Colon (tissue), 2 donors: ENCODE data around the gene CTNS.

ENCODE experiments used
- FAIRE-seq: peaks from 2 replicates; lab custom pipeline; 2012; peaks lifted over from hg19 to GRCh38; lab: Jason Lieb, UNC
- donor health status: control.
- donor health status: control.

CTNS gene

GRCh38 chr17:3626831-3627768 is 9.5 kb upstream of the CTNS start:
- no peak for FAIRE-seq

- no peak for FAIRE-seq
Measured at GRCh38 chr17:3627769-3628167, 8.8 kb upstream of the CTNS start.

DNA sequence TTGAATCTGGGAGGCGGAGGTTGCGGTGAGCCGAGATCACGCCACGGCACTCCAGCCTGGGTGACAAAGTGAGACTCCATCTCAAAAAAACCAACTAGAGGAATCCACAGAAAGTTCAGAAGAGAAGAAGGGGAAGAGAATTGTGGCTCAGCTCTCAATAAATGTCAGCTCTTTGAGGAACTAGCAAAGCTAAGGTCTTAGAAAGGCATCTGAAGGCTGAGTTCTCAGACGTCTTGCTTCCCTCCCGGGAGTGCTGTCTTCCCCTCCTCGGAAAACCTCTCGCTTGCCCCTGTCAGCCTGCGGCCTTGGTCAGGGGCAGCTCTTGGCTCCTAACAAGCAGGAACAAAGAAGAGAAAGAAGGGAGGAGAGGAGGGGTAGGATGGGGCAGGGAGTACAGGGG is 5.8 kb upstream of the CTNS start:
- no peak for FAIRE-seq

DNA sequence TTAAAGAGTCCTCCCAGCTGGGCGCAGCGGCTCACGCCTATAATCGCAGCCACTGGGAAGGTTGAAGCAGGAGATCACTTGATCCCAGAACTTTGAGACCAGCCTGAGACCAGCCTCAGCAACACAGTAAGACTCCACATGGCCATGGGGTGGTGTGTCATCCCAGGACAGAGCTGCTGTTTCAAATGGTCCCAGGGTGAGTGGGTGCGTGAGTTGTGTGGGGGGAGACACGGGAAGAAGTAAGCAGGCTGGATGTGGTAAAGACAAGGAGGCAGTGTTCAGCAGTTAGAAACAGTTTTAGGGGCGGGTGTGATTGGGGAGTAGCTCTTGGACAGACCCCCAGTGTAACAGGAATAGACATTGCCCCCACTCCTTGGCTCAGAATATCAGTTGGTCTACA is 4.3 kb upstream of the CTNS start:
- no peak for FAIRE-seq

- FAIRE-seq, result no peak
Measured at GRCh38 chr17:3635474-3636153, 946 bp upstream of the CTNS start.

- no peak for FAIRE-seq
Measured at GRCh38 chr17:3636908-3637373, 381 bp downstream of the CTNS start.

DNA sequence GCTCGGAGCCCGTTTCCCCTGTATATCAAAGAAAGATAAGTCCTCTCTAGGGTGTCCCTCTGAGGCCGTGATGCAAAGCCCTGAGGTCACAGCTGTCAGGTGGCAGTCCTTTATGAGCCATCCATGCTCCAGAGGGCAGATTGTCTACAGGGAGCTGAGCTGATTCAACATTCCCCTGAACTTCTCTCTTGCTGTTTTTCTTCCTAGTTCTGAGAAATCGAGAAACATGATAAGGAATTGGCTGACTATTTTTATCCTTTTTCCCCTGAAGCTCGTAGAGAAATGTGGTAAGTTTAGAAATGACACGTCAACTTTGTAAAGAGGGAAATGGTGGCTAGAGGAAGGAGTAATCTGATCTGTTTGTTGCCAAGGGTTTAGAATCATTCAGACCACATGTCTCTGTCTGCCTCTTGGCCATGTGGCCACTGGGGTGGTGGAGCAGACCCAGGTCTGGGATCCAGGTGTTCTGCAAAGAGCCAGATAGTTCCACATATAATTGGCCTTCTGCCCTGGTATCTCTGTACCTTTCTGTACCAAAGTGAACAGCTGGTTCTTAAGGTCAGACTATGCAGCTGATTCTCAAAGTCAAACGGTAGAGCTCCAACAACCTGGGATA is 3.5 kb downstream of the CTNS start:
- FAIRE-seq, result no peak

DNA sequence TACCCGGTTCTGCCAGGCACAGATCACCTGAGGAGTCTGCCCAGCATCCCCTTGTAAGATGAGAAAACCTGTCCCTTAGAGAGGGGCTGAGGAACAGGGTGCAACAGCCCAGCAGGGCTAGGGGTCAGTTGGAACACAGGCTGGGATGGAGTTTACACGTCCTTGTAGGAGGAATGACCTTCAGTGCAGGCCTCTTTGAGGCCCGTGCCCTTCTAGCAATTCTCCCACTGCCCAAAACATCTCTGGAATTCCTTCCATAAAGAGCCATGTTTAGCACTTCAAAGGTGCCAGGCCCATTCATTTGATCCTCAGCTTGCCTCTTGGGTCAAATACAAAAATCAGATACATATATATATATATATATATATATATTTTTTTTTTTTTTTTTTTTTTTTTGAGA is 4.5 kb downstream of the CTNS start:
- FAIRE-seq, result no peak

- FAIRE-seq, result no peak
Measured at GRCh38 chr17:3641717-3642486, 5.3 kb downstream of the CTNS start.

GRCh38 chr17:3643889-3644349 is 7.4 kb downstream of the CTNS start:
- no peak for FAIRE-seq

GRCh38 chr17:3645310-3645709 is 8.8 kb downstream of the CTNS start:
- FAIRE-seq, result no peak

DNA sequence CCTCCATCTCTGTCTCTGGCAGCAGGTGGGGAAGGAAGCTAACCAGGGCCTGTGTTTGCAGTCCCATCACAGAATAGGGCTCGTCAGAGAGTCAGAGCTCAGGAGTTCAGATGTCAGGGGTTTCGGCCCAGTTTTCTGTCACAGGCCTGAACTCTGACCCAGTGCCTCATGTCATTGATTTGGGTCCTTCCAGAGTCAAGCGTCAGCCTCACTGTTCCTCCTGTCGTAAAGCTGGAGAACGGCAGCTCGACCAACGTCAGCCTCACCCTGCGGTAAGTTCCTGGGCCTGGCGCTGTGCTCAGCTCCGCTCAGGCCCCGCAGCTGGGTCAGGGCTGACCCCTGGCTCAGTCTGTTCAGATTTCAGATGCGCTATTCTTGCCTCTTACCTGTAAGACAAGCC is 10.7 kb downstream of the CTNS start:
- FAIRE-seq, result no peak

DNA sequence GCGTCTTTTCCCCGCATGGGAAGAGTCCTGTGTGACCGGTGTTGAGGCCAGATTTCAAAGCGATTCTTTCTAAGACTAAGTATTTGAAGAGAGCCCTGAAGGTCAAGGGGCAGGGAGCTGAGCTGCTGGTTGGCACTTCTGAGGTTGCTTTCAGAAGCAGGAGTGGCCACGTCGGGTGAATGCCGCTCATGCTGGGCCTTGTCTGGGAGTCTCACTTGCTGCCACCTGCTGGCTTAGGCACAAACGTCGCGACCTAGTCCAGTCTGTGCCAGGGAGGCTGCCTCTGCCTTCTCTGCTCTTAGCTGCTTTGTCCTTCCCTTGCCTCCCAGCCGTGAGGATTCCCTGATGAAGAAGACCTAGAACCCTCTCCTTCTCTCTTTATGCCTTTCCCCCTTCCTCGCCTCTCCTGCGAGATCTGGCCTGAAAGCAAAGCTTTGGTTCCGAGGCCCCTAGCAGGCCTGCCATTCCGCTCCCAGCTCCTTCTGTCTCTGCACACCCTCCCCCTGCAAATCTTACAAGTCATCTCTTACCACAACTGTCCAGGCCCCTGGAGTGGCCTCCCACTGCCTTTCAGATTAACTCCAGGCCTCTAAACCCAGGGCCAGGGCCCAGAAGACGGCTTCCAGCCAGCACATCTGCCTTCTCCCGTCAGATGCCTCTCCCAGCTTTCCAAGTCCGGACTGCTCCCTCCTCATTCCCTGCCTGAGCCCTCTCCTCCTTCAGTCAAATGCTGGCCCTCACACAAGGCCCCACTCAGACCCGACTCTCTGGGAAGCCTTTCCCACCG is 11.4 kb downstream of the CTNS start:
- no peak for FAIRE-seq

- FAIRE-seq, result no peak
Measured at GRCh38 chr17:3655766-3656165, 19.2 kb downstream of the CTNS start.

GRCh38 chr17:3656353-3656752 is 19.8 kb downstream of the CTNS start:
- no peak for FAIRE-seq

GRCh38 chr17:3656755-3657587 is 20.4 kb downstream of the CTNS start:
- FAIRE-seq, result no peak

DNA sequence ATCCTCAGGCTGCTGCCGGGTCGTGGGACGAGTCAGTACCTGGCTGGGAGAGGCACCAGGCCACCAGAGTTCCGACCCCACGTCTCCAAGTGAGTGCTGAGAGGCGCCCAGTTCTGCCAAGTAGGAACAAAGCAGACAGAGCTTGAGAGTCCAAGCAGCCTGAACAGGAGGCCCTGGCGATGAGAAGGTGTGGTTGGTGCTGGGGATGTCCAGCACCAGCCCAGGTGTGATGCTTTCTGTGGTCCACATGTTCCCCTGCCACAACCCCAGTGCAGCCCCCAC is 21.0 kb downstream of the CTNS start:
- no peak for FAIRE-seq

DNA sequence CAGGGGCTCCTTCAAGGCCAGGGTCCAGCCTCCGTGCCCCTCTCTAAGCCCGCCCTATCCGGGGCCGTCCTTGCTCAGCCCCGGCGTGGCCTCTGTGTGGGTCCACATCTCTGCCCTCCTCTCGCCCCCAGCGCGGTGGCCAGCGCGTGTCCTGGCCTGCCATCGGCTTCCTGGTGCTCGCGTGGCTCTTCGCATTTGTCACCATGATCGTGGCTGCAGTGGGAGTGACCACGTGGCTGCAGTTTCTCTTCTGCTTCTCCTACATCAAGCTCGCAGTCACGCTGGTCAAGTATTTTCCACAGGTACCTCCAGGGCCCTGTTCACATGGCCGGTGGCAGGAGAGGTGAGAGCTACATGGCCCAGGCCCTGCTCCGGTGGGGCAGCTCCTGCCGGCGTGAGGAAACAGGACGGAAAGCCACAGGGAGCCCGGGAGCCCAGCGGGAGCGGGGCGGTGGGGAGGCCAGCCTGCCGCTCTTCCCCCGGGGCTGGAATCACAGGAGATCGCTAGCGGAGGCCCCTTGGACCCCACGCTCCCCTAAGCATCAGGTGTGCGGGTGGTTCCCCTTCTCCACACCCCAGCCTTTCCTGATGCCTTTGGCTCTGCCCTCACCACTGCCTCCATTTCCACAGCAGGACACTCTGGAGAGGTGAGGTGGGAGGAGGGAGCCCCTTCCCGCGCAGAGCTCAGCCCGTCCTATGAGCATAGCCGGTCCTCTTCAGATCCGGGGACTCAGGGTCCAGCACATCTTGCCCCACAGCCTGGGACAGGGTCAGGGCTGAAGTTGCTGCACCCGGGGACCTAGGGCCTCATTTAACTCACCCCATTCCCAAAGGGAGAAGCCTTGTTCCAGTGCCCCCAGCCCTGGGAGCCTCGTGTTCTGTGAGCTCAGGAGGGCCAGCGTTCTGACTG is 21.6 kb downstream of the CTNS start:
- no peak for FAIRE-seq

- no peak for FAIRE-seq
Measured at GRCh38 chr17:3658784-3659449, 22.4 kb downstream of the CTNS start.
